ENCODE data around the gene PTEN. TPM values are rescaled to one million over a fixed set of nuclear protein-coding genes. Genes with fewer than 3 reads are reported as not detected.

Gene PTEN
- polyA plus RNA-seq, 1 donor, result 68.2 TPM

- Histone ChIP-seq H3K27me3 (ENCODE audit: control insufficient read depth, insufficient read depth, low read length) (no peaks in the 10 kb centered on the region), H3K9me3 (ENCODE audit: control insufficient read depth, low read depth, low read length) (peaks cover 28% of the 10 kb centered on the region), H3K27ac (ENCODE audit: low read length) (peak overlapping the region; percentile 64), H3K4me1 (ENCODE audit: control insufficient read depth, insufficient read depth, low read length) (peaks cover 3% of the 10 kb centered on the region), H3K36me3 (ENCODE audit: control insufficient read depth, insufficient read depth, low read length) (peaks cover 11% of the 10 kb centered on the region), H3K4me3 (ENCODE audit: low read length) (no peak overlapping the region)
- no CpG with 5 or more reads among the region's 3 CpGs for WGBS (ENCODE audit: insufficient coverage, low lambda C conversion rate)
- DNase-seq, result peak; percentile 58 to 67
These were observed 53.1 kb downstream of the PTEN start for GRCh38 chr10:87916515-87916914.

- no peak overlapping the region for H3K27ac ChIP-seq (ENCODE audit: low read length)
- DNase-seq, result no peak
- H3K9me3 ChIP-seq (ENCODE audit: control insufficient read depth, low read depth, low read length), result peaks cover 16% of the 10 kb centered on the region
- no peaks in the 10 kb centered on the region for H3K27me3 ChIP-seq (ENCODE audit: control insufficient read depth, insufficient read depth, low read length)
- H3K4me1 ChIP-seq (ENCODE audit: control insufficient read depth, insufficient read depth, low read length), result peaks cover 3% of the 10 kb centered on the region
- peaks cover 16% of the 10 kb centered on the region for H3K36me3 ChIP-seq (ENCODE audit: control insufficient read depth, insufficient read depth, low read length)
- no peak overlapping the region for H3K4me3 ChIP-seq (ENCODE audit: low read length)
- 80% methylated on average over 1 of the region's 3 CpGs for WGBS (ENCODE audit: insufficient coverage, low lambda C conversion rate)
These were observed 54.9 kb downstream of the PTEN start for GRCh38 chr10:87918254-87918859.

- Histone ChIP-seq H3K27ac (ENCODE audit: low read length) (no peak overlapping the region), H3K27me3 (ENCODE audit: control insufficient read depth, insufficient read depth, low read length) (no peaks in the 10 kb centered on the region), H3K4me3 (ENCODE audit: low read length) (no peak overlapping the region), H3K4me1 (ENCODE audit: control insufficient read depth, insufficient read depth, low read length) (peaks cover 3% of the 10 kb centered on the region), H3K9me3 (ENCODE audit: control insufficient read depth, low read depth, low read length) (no peaks in the 10 kb centered on the region), H3K36me3 (ENCODE audit: control insufficient read depth, insufficient read depth, low read length) (peaks cover 9% of the 10 kb centered on the region)
- no peak for DNase-seq
- WGBS (ENCODE audit: insufficient coverage, low lambda C conversion rate), result 100% methylated on average over 3 of the region's 4 CpGs
These were observed 57.1 kb downstream of the PTEN start for GRCh38 chr10:87920538-87920937.

- H3K4me1 ChIP-seq (ENCODE audit: control insufficient read depth, insufficient read depth, low read length), result no peaks in the 10 kb centered on the region
- peaks cover 9% of the 10 kb centered on the region for H3K36me3 ChIP-seq (ENCODE audit: control insufficient read depth, insufficient read depth, low read length)
- H3K27ac ChIP-seq (ENCODE audit: low read length), result no peak overlapping the region
- WGBS (ENCODE audit: insufficient coverage, low lambda C conversion rate), result 96% methylated on average over 3 of the region's 10 CpGs
- no peak for DNase-seq
- no peaks in the 10 kb centered on the region for H3K9me3 ChIP-seq (ENCODE audit: control insufficient read depth, low read depth, low read length)
- no peaks in the 10 kb centered on the region for H3K27me3 ChIP-seq (ENCODE audit: control insufficient read depth, insufficient read depth, low read length)
- H3K4me3 ChIP-seq (ENCODE audit: low read length), result no peak overlapping the region
These were observed 58.7 kb downstream of the PTEN start for GRCh38 chr10:87921931-87922688.

- peaks cover 12% of the 10 kb centered on the region for H3K36me3 ChIP-seq (ENCODE audit: control insufficient read depth, insufficient read depth, low read length)
- H3K4me3 ChIP-seq (ENCODE audit: low read length), result no peak overlapping the region
- no peaks in the 10 kb centered on the region for H3K4me1 ChIP-seq (ENCODE audit: control insufficient read depth, insufficient read depth, low read length)
- no peak overlapping the region for H3K27ac ChIP-seq (ENCODE audit: low read length)
- no peaks in the 10 kb centered on the region for H3K9me3 ChIP-seq (ENCODE audit: control insufficient read depth, low read depth, low read length)
- H3K27me3 ChIP-seq (ENCODE audit: control insufficient read depth, insufficient read depth, low read length), result no peaks in the 10 kb centered on the region
- no peak for DNase-seq
- no CpG with 5 or more reads among the region's 4 CpGs for WGBS (ENCODE audit: insufficient coverage, low lambda C conversion rate)
These were observed 59.8 kb downstream of the PTEN start for GRCh38 chr10:87923233-87923632.

- no peak overlapping the region for H3K27ac ChIP-seq (ENCODE audit: low read length)
- H3K4me1 ChIP-seq (ENCODE audit: control insufficient read depth, insufficient read depth, low read length), result peaks cover 5% of the 10 kb centered on the region
- no peaks in the 10 kb centered on the region for H3K9me3 ChIP-seq (ENCODE audit: control insufficient read depth, low read depth, low read length)
- H3K36me3 ChIP-seq (ENCODE audit: control insufficient read depth, insufficient read depth, low read length), result peaks cover 12% of the 10 kb centered on the region
- H3K4me3 ChIP-seq (ENCODE audit: low read length), result no peak overlapping the region
- DNase-seq, result no peak
- no peaks in the 10 kb centered on the region for H3K27me3 ChIP-seq (ENCODE audit: control insufficient read depth, insufficient read depth, low read length)
- WGBS (ENCODE audit: insufficient coverage, low lambda C conversion rate), result 71% methylated on average over 1 of the region's 2 CpGs
These were observed 62.1 kb downstream of the PTEN start for GRCh38 chr10:87925570-87925969.

GRCh38 chr10:87927091-87927490 is 63.7 kb downstream of the PTEN start:
- Histone ChIP-seq H3K36me3 (ENCODE audit: control insufficient read depth, insufficient read depth, low read length) (peaks cover 9% of the 10 kb centered on the region), H3K27ac (ENCODE audit: low read length) (no peak overlapping the region), H3K9me3 (ENCODE audit: control insufficient read depth, low read depth, low read length) (no peaks in the 10 kb centered on the region), H3K4me1 (ENCODE audit: control insufficient read depth, insufficient read depth, low read length) (peaks cover 5% of the 10 kb centered on the region), H3K27me3 (ENCODE audit: control insufficient read depth, insufficient read depth, low read length) (no peaks in the 10 kb centered on the region), H3K4me3 (ENCODE audit: low read length) (no peak overlapping the region)
- no CpG with 5 or more reads among the region's 2 CpGs for WGBS (ENCODE audit: insufficient coverage, low lambda C conversion rate)
- no peak for DNase-seq

- H3K27ac ChIP-seq (ENCODE audit: low read length), result no peak overlapping the region
- 80% methylated on average over 2 of the region's 3 CpGs for WGBS (ENCODE audit: insufficient coverage, low lambda C conversion rate)
These were observed 65.6 kb downstream of the PTEN start for GRCh38 chr10:87928996-87929395.

GRCh38 chr10:87930141-87930540 is 66.7 kb downstream of the PTEN start:
- Histone ChIP-seq H3K4me3 (ENCODE audit: low read length) (no peak overlapping the region), H3K27ac (ENCODE audit: low read length) (no peak overlapping the region), H3K9me3 (ENCODE audit: control insufficient read depth, low read depth, low read length) (no peaks in the 10 kb centered on the region), H3K27me3 (ENCODE audit: control insufficient read depth, insufficient read depth, low read length) (no peaks in the 10 kb centered on the region), H3K36me3 (ENCODE audit: control insufficient read depth, insufficient read depth, low read length) (peaks cover 3% of the 10 kb centered on the region), H3K4me1 (ENCODE audit: control insufficient read depth, insufficient read depth, low read length) (peaks cover 5% of the 10 kb centered on the region)
- WGBS (ENCODE audit: insufficient coverage, low lambda C conversion rate), result 17% methylated on average over 1 of the region's 1 CpG
- peak in 1 of 2 donors; percentile 19 for DNase-seq

More at GRCh38 chr10:87928996-87929395, 65.6 kb downstream of the PTEN start:
- H3K4me1 ChIP-seq (ENCODE audit: control insufficient read depth, insufficient read depth, low read length), result peaks cover 5% of the 10 kb centered on the region
- H3K4me3 ChIP-seq (ENCODE audit: low read length), result no peak overlapping the region
- H3K9me3 ChIP-seq (ENCODE audit: control insufficient read depth, low read depth, low read length), result no peaks in the 10 kb centered on the region
- peaks cover 5% of the 10 kb centered on the region for H3K36me3 ChIP-seq (ENCODE audit: control insufficient read depth, insufficient read depth, low read length)
- DNase-seq, result no peak
- no peaks in the 10 kb centered on the region for H3K27me3 ChIP-seq (ENCODE audit: control insufficient read depth, insufficient read depth, low read length)

GRCh38 chr10:87930934-87931835 is 67.8 kb downstream of the PTEN start:
- Histone ChIP-seq H3K27me3 (ENCODE audit: control insufficient read depth, insufficient read depth, low read length) (no peaks in the 10 kb centered on the region), H3K27ac (ENCODE audit: low read length) (no peak overlapping the region), H3K4me3 (ENCODE audit: low read length) (no peak overlapping the region), H3K36me3 (ENCODE audit: control insufficient read depth, insufficient read depth, low read length) (peaks cover 8% of the 10 kb centered on the region), H3K9me3 (ENCODE audit: control insufficient read depth, low read depth, low read length) (no peaks in the 10 kb centered on the region), H3K4me1 (ENCODE audit: control insufficient read depth, insufficient read depth, low read length) (peaks cover 5% of the 10 kb centered on the region)
- 75% methylated on average over 1 of the region's 4 CpGs for WGBS (ENCODE audit: insufficient coverage, low lambda C conversion rate)
- DNase-seq, result no peak

Data from large intestine (tissue), 3 donors.